Ovary (tissue), 9 donors: Measurements from ENCODE around the gene GUCA1A. TPM values are rescaled to one million over a fixed set of nuclear protein-coding genes. Genes with fewer than 3 reads are reported as not detected.

ENCODE experiments used
- DNase-seq, 5 donors: peaks; one replicate each; pipeline ENCODE4 v3.0.0-alpha.2; 2019 to 2020
- H3K27ac ChIP-seq, 2 donors: fragments of 200-600 bp; one replicate each; pipeline versions ENCODE4 v1.5.1 to v1.8.0; 2019 to 2022
- H3K27me3 ChIP-seq: fragments of 200-600 bp; one replicate; pipeline ENCODE4 v1.8.0; 2022
- H3K36me3 ChIP-seq: fragments of 200-600 bp; sonication (generic); one replicate; pipeline ENCODE4 v1.5.1; 2019
- H3K4me1 ChIP-seq: one replicate; pipeline ENCODE4 v1.8.1; 2013; ENCODE audit warnings: mild to moderate bottlenecking, moderate library complexity; ENCODE audit not compliant: insufficient read depth
- H3K4me3 ChIP-seq: fragments of 200-600 bp; sonication (generic); one replicate; pipeline ENCODE4 v1.5.1; 2017
- H3K9me3 ChIP-seq, 2 donors: fragments of 200-600 bp in 1 of 2; sonication (generic) in 1 of 2; one replicate each; pipeline versions ENCODE4 v1.5.1 to v1.8.1; 2013 to 2019; ENCODE audit warnings: mild to moderate bottlenecking in 1 of 2, moderate library complexity in 1 of 2
- EP300 ChIP-seq: sonication (generic); formaldehyde crosslinking; IDR thresholded peaks from one replicate; pipeline ENCODE4 v1.6.1; 2017; ENCODE audit warnings: antibody characterized with exemption
- POLR2A ChIP-seq: fragments of 450-650 bp; IDR thresholded peaks from one replicate; pipeline ENCODE4 v1.6.1; 2017; ENCODE audit warnings: antibody characterized with exemption, mild to moderate bottlenecking, moderate library complexity
- WGBS, 3 donors: extraction: QIAGEN DNeasy Blood & Tissue Kit in 1 of 3; methylation state at CpG; one replicate each; pipeline versions ENCODE4 v1.1.5 to v1.1.7; 2013 to 2017; 5-methylcytosine and 5-hydroxymethylcytosine counted together
- intact Hi-C, 4 donors: fragments of 100-400 bp; cut with DNase I; formaldehyde crosslinking; loops; one replicate each; pipeline versions ENCODE4 v1.11.0 to v1.15.1; 2022 to 2023
- polyA plus RNA-seq, 2 donors: library from polyadenylated mRNA; stranded (reverse); fragments of 200-250 nt in 1 of 2; fragments of 350-450 nt in 1 of 2; fragmentation: Illumina TruSeq in 1 of 2; extraction: RNeasy Lipid Tissue Mini Kit (QIAGEN cat#74804) in 1 of 2; gene quantifications; one replicate each; pipeline ENCODE4 v1.2.3, GENCODE V29; 2013 to 2014
- total RNA-seq, 7 donors: library from RNA; depleted of rRNA in 2 of 7; stranded (reverse); fragments of >200 nt in 2 of 7; fragmentation: NEBNext Ultra II Directional in 3 of 7; extraction: Animal tissue kit (Norgen Biotek cat#: 25700) in 3 of 7; gene quantifications; one replicate each; pipeline versions ENCODE4 v1.1.0 to v1.2.4, GENCODE V29; 2016 to 2023
- TF ChIP-seq, protein P1 (sequence below), 3 donors: fragments of 450-650 bp in 2 of 3; fragments of 200-600 bp in 1 of 3; IDR thresholded peaks; one replicate each; pipeline versions ENCODE4 v1.5.1 to v1.8.0; 2016 to 2022; ENCODE audit warnings: antibody characterized with exemption in 3 of 3, mild to moderate bottlenecking in 1 of 3
- donor health status: DM: no; HTN: no; CAD: no; lungs with moderate emphysema.
- donor health status: DM: no; HTN: no; CAD: no.
- donor health status: Bipolar disorder and iron deficiency.
- donor health status: DM: yes; HTN: yes; CAD: no.
- donor health status: DM: no; HTN: no; CAD: no.
- donor health status: DM: yes; HTN: yes; CAD: no.

Gene GUCA1A
- total and polyA plus RNA-seq, 9 donors: 0.06 TPM; not detected in 8

DNA sequence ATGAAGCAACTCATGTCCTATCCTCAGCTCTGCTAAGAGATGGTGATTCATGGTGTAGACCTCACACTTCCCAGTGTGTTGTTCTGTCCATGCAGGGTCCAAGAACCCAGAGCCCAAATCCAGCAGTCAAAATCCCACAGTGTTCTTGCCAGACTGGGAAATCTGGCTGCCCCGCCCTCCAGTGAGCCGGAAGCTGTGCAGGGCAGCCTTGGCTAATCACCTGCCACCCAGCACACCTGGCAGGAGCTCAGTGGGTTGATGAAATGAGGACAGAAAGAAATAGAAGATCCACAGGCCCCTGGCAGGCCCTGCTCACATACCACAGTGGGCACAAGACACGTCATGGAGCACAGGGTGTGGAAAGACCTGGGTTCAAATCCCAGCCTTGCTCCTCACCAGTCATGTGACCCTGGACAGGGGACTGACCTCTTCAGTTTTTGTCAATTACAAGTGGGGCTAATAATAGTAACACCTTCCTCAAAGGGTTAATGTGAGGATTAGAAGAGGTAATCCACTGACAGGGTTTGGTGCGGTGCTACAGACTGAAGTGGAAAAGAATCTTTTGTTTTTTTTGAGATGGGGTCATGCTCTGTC is 13.6 kb upstream of the GUCA1A start:
- Histone ChIP-seq H3K27me3 (no peaks in the 10 kb centered on the region), H3K36me3 (no peaks in the 10 kb centered on the region), H3K4me1 (no peaks in the 10 kb centered on the region), H3K27ac (no peak overlapping the region), H3K9me3 (no peaks in the 10 kb centered on the region), H3K4me3 (no peak overlapping the region)
- intact Hi-C loops: loop anchor here in 3 of 4 donors (5.0 to 10.0 kb wide), 2 partner anchors 82 to 85 kb away; no protein-coding TSS in a partner anchor
- no peak for DNase-seq
- WGBS, 3 donors: 69 to 76% (median 74%) methylated on average over 4 of the region's 4 CpGs
- TF ChIP-seq EP300 (no peak), POLR2A (no peak)
- TF ChIP-seq, protein P1, sequence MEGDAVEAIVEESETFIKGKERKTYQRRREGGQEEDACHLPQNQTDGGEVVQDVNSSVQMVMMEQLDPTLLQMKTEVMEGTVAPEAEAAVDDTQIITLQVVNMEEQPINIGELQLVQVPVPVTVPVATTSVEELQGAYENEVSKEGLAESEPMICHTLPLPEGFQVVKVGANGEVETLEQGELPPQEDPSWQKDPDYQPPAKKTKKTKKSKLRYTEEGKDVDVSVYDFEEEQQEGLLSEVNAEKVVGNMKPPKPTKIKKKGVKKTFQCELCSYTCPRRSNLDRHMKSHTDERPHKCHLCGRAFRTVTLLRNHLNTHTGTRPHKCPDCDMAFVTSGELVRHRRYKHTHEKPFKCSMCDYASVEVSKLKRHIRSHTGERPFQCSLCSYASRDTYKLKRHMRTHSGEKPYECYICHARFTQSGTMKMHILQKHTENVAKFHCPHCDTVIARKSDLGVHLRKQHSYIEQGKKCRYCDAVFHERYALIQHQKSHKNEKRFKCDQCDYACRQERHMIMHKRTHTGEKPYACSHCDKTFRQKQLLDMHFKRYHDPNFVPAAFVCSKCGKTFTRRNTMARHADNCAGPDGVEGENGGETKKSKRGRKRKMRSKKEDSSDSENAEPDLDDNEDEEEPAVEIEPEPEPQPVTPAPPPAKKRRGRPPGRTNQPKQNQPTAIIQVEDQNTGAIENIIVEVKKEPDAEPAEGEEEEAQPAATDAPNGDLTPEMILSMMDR (IDR thresholded peaks at IDR 0.05): no peak

DNA sequence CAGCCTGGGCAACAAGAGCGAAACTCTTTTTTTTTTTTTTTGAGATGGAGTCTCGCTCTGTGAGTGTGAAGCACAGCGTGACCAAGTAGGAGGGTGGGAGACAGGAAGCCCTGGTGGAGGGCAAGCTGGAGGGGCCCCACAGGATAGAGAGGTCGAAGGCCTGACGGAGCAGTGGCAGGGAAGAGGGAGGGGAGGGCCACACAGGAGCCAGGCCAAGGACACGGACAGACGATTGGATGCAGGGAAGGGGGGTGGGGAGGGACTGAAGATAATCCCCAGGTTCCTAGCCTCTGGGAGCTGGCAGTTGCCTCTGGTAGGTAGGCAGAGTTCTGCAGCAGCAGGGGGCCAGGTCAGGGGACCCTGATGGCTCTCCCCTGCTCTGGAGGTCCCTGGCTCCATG is 10.8 kb upstream of the GUCA1A start:
- Histone ChIP-seq H3K4me1 (no peaks in the 10 kb centered on the region), H3K27me3 (no peaks in the 10 kb centered on the region), H3K27ac (no peak overlapping the region), H3K36me3 (no peaks in the 10 kb centered on the region), H3K4me3 (no peak overlapping the region), H3K9me3 (no peaks in the 10 kb centered on the region)
- WGBS, 3 donors: 42 to 55% (median 48%) methylated on average over 7 of the region's 7 CpGs
- no peak for DNase-seq
- TF ChIP-seq EP300: no peak
- TF ChIP-seq, protein P1 (IDR thresholded peaks at IDR 0.05): no peak
- no peak for TF ChIP-seq POLR2A
- intact Hi-C loops: loop anchor here in 2 of 4 donors (10.0 kb wide), 1 partner anchor 88 kb away; no protein-coding TSS in a partner anchor

DNA sequence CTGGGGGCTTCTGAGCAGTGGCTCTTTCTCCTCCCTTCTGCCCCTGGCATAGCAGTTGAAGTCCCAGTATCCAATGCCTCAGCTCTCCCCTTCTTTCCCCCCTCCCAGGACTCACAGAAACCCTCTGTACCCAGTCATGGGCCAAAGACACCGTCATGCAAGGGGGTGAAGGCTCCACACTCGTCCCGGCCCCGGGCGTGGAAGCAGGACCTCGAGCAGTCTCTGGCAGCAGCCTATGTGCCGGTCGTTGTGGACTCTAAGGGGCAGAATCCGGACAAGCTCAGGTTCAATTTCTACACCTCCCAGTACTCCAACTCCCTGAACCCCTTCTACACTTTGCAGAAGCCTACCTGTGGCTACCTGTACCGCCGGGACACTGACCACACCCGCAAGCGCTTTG is 10.4 kb upstream of the GUCA1A start:
- H3K36me3 ChIP-seq: no peaks in the 10 kb centered on the region
- no peak overlapping the region for H3K4me3 ChIP-seq
- 84 to 90% (median 87%) methylated on average over 13 of the region's 13 CpGs for WGBS, 3 donors
- no peaks in the 10 kb centered on the region for H3K9me3 ChIP-seq
- intact Hi-C loops: loop anchor here in 2 of 4 donors (10.0 kb wide), 1 partner anchor 88 kb away; no protein-coding TSS in a partner anchor
- H3K27me3 ChIP-seq: no peaks in the 10 kb centered on the region
- TF ChIP-seq POLR2A (no peak), EP300 (no peak)
- TF ChIP-seq, protein P1 (IDR thresholded peaks at IDR 0.05): no peak
- no peak overlapping the region for H3K27ac ChIP-seq
- no peak for DNase-seq
- no peaks in the 10 kb centered on the region for H3K4me1 ChIP-seq

DNA sequence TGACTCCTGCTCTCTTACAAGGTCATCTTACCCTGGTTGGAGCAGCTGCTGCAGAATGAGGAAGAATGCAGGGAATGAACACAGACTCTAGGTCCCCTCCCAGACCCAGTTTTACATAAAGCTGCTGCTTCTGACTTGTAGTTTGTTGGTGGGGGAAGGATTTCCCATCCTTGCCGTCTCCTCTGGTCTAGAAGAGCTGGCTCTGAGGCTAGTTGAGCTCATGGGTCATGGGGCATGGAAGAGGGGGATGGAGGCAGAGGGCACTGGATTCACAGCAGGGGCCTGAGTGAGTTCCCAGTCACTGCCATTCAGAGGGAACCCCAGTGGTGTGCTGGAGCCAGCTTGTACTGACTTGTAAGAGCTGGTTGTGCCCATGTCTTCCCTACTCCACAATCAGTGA is 9.2 kb upstream of the GUCA1A start:
- intact Hi-C loops: loop anchor here in 2 of 4 donors (10.0 kb wide), 1 partner anchor 89 kb away; no protein-coding TSS in a partner anchor
- no peaks in the 10 kb centered on the region for H3K36me3 ChIP-seq
- H3K27me3 ChIP-seq: no peaks in the 10 kb centered on the region
- TF ChIP-seq, protein P1 (IDR thresholded peaks at IDR 0.05): no peak
- TF ChIP-seq EP300 (no peak), POLR2A (no peak)
- no peak for DNase-seq
- no peaks in the 10 kb centered on the region for H3K4me1 ChIP-seq
- 5 to 6% (median 6%) methylated on average over 1 of the region's 1 CpG for WGBS, 3 donors
- no peak overlapping the region for H3K27ac ChIP-seq
- H3K4me3 ChIP-seq: no peak overlapping the region
- no peaks in the 10 kb centered on the region for H3K9me3 ChIP-seq
